K562 (cell line): Measurements from ENCODE around the gene DNAH8. TPM values are rescaled to one million over a fixed set of nuclear protein-coding genes. Genes with fewer than 3 reads are reported as not detected.

Source experiments
- ATAC-seq: fragments of 200-7000 bp; cut with Tn5 transposase; 3 replicates; pipeline ENCODE4 v1.9.1; 2020; ENCODE audit warnings: moderate library complexity
- BruUV-seq: library from RNA; stranded (reverse); fragments of 400-500 nt; replicated peaks from 2 replicates; lab custom pipeline; 2021; lab: Mats Ljungman, UMichigan
- CTCF ChIA-PET: fragments of 300-600 bp; formaldehyde crosslinking; extraction: SDS; loops from one replicate; lab custom pipeline; 2021; ENCODE audit warnings: low intra/inter-chr PET ratio; lab: Yijun Ruan, JAX
- POLR2A ChIA-PET: fragments of 300-600, 350-650 bp; sonication (Branson Sonifier 250); formaldehyde crosslinking; extraction: SDS; loops from one replicate; lab custom pipeline; 2021; ENCODE audit warnings: antibody characterized with exemption, inconsistent platforms; lab: Yijun Ruan, JAX
- DNase-seq, 4 experiments: peaks; one replicate each; pipeline versions ENCODE4 v3.0.0 to v3.0.0-alpha.2; 2011 to 2018; ENCODE audit warnings: low spot score in 3 of 4, mixed read lengths in 3 of 4; ENCODE audit errors: extremely low read depth in 1 of 4
- FAIRE-seq: peaks from 2 replicates; lab custom pipeline; 2011; peaks lifted over from hg19 to GRCh38; lab: Jason Lieb, UNC
- H2AFZ ChIP-seq: 2 replicates; pipeline ENCODE4 v1.6.0; 2011; ENCODE audit warnings: low read depth, low read length, control low read depth, inconsistent platforms
- H3K27ac ChIP-seq: fragments of 200-600 bp; 3 replicates; pipeline ENCODE4 v1.8.0; 2011; ENCODE audit warnings: low read depth, mild to moderate bottlenecking, control low read depth, inconsistent platforms, low read length, moderate library complexity, mixed read lengths; ENCODE audit errors: extremely low read depth
- H3K27me3 ChIP-seq, 2 experiments: fragments of 300-600 bp in 1 of 2; 2 replicates in 1 of 2; 3 replicates in 1 of 2; pipeline versions ENCODE4 v1.6.0 to v1.8.0; 2011; ENCODE audit warnings: inconsistent platforms in 2 of 2, low read length in 2 of 2, mild to moderate bottlenecking in 1 of 2, mixed read lengths in 1 of 2, moderate library complexity in 1 of 2; ENCODE audit not compliant: control insufficient read depth in 2 of 2, insufficient read depth in 2 of 2
- H3K36me3 ChIP-seq: fragments of 300-600 bp; 3 replicates; pipeline ENCODE4 v1.8.0; 2011; ENCODE audit warnings: mild to moderate bottlenecking, low read length, inconsistent platforms; ENCODE audit not compliant: control insufficient read depth, insufficient read depth
- H3K4me1 ChIP-seq, 2 experiments: fragments of 200-600 bp in 1 of 2; replicated peaks in 1 of 2; 2 replicates in 1 of 2; 3 replicates in 1 of 2; pipeline versions ENCODE4 v1.5.1 to v1.8.0; 2011; ENCODE audit warnings: inconsistent platforms in 2 of 2, low read length in 2 of 2, mild to moderate bottlenecking in 1 of 2, mixed read lengths in 1 of 2, moderate library complexity in 1 of 2; ENCODE audit not compliant: control insufficient read depth in 2 of 2, insufficient read depth in 2 of 2
- H3K4me2 ChIP-seq: 2 replicates; pipeline ENCODE4 v1.6.1; 2011; ENCODE audit warnings: low read length, control low read depth, inconsistent platforms, mixed read lengths; ENCODE audit not compliant: insufficient read depth
- H3K4me3 ChIP-seq: fragments of 200-600 bp; sonication (generic), shearing (Covaris generic); 2 replicates; pipeline ENCODE4 v1.5.1; 2016; ENCODE audit warnings: control low read depth, inconsistent platforms
- H3K79me2 ChIP-seq: fragments of 200-600 bp; 3 replicates; pipeline ENCODE4 v1.8.0; 2011; ENCODE audit warnings: low read length, inconsistent platforms; ENCODE audit not compliant: control insufficient read depth, insufficient read depth
- H3K9ac ChIP-seq, 2 experiments: 2 replicates each; pipeline versions ENCODE4 v1.6.0 to v1.6.1; 2011; ENCODE audit warnings: low read depth in 2 of 2, low read length in 2 of 2, control low read depth in 1 of 2, inconsistent platforms in 1 of 2, mild to moderate bottlenecking in 1 of 2, mixed read lengths in 1 of 2; ENCODE audit not compliant: insufficient read depth in 1 of 2
- H3K9me1 ChIP-seq: one replicate; pipeline ENCODE4 v1.6.0; 2011; ENCODE audit warnings: inconsistent platforms, mild to moderate bottlenecking, low read length, moderate library complexity; ENCODE audit not compliant: control insufficient read depth, insufficient read depth
- H3K9me3 ChIP-seq: replicated peaks from 2 replicates; pipeline ENCODE4 v1.5.1; 2011; ENCODE audit warnings: low read depth, low read length, inconsistent platforms; ENCODE audit not compliant: control insufficient read depth, insufficient read depth
- H4K20me1 ChIP-seq: replicated peaks from 2 replicates; pipeline ENCODE4 v1.6.1; 2011; ENCODE audit warnings: low read length, inconsistent platforms, mixed read lengths; ENCODE audit not compliant: control insufficient read depth, insufficient read depth
- SP2 ChIP-seq: IDR thresholded peaks from 2 replicates; pipeline ENCODE4 v1.6.1; 2011; ENCODE audit warnings: mild to moderate bottlenecking, low read depth, low read length, moderate library complexity; ENCODE audit not compliant: poor library complexity, severe bottlenecking; ENCODE audit errors: extremely low read depth
- SRF ChIP-seq, 2 experiments: fragments of 250-450, 450-650 bp in 1 of 2; sonication (Bioruptor Pico) in 1 of 2; sonication (generic) in 1 of 2; formaldehyde crosslinking; IDR thresholded peaks; 2 replicates each; pipeline versions ENCODE4 v1.5.0 to v1.5.1; 2020 to 2022; ENCODE audit warnings: mild to moderate bottlenecking in 1 of 2, missing genetic modification reagents in 1 of 2
- TEAD2 ChIP-seq: fragments of 450-650 bp; IDR thresholded peaks from 2 replicates; pipeline ENCODE4 v1.6.1; 2016; ENCODE audit warnings: missing genetic modification characterization, control low read depth, missing compliant biosample characterization
- ZBTB26 ChIP-seq: fragments of 450-650 bp; formaldehyde crosslinking; IDR thresholded peaks from 2 replicates; pipeline ENCODE4 v1.4.0; 2022; ENCODE audit warnings: missing genetic modification characterization
- ZNF431 ChIP-seq: sonication (generic); formaldehyde crosslinking; IDR thresholded peaks from 2 replicates; pipeline ENCODE4 v1.8.0; 2022; ENCODE audit warnings: mild to moderate bottlenecking, missing genetic modification reagents
- ZNF766 ChIP-seq: fragments of 200-800 bp; sonication (Bioruptor generic); conservative IDR thresholded peaks from 2 replicates; pipeline ENCODE4 v1.6.1; 2016; ENCODE audit warnings: missing genetic modification characterization, missing compliant biosample characterization
- WGBS: fragments of 100-300 bp; shearing (Covaris generic); methylation state at CpG from one replicate; pipeline ENCODE4 v1.1.6; 2016; ENCODE audit warnings: low coverage, mixed read lengths; ENCODE audit not compliant: insufficient coverage; ENCODE audit errors: missing lambda C conversion rate; 5-methylcytosine and 5-hydroxymethylcytosine counted together
- in situ Hi-C: fragments of 300-500 bp; cut with MboI; formaldehyde crosslinking; loops from 4 replicates; pipeline ENCODE4 v1.15.0; 2018; ENCODE audit warnings: inconsistent platforms, mixed read lengths
- intact Hi-C: fragments of 100-400 bp; cut with micrococcal nuclease; formaldehyde crosslinking; loops from 2 replicates; pipeline ENCODE4 v1.14.2; 2022
- polyA plus RNA-seq, 8 experiments: library from polyadenylated mRNA; depleted of rRNA in 4 of 8; stranded (reverse) in 5 of 8; unstranded in 3 of 8; fragments of >200 nt; fragmentation: Nextera tagmentation in 2 of 8; fragmentation: Illumina TruSeq in 1 of 8; extraction: Ambion mirVana in 2 of 8; extraction: Trizol in 1 of 8; gene quantifications; 2 replicates each; pipeline versions ENCODE4 v1.2.1 to v1.2.3, GENCODE V29; 2011 to 2014; ENCODE audit warnings: inconsistent platforms in 1 of 8, missing spikeins in 1 of 8
- total RNA-seq, 7 experiments: library from RNA; depleted of rRNA in 6 of 7; stranded (reverse); fragments of >200 nt in 6 of 7; fragmentation: Illumina TruSeq in 2 of 7; extraction: Trizol in 2 of 7; gene quantifications; 2 replicates each; pipeline versions ENCODE4 v1.2.1 to v1.2.3, GENCODE V29; 2011 to 2021; ENCODE audit warnings: low replicate concordance in 1 of 7

DNAH8 gene
- total and polyA plus RNA-seq, 9 of the 15 experiments (the other 6 are each of a cell fraction or from before 2014, with no cell fraction given): 1.2 to 4.2 (median 2.9) TPM

- Histone ChIP-seq H3K27me3 (no peaks in the 10 kb centered on the region), H3K4me3 (no peak overlapping the region), H3K4me1 (no peaks in the 10 kb centered on the region), H3K9ac (no peak overlapping the region), H3K4me2 (no peak overlapping the region), H3K9me1 (no peaks in the 10 kb centered on the region), H3K9me3 (no peaks in the 10 kb centered on the region), H3K27ac (no peak overlapping the region), H3K79me2 (no peaks in the 10 kb centered on the region), H3K36me3 (no peaks in the 10 kb centered on the region)
- intact Hi-C loops (no loop called here), in situ Hi-C loops (no loop called here)
- CTCF ChIA-PET: no interaction called here
- BruUV-seq: no TSS peak
- WGBS: 23% methylated on average over 2 of the region's 2 CpGs
- ATAC-seq: no peak
- POLR2A ChIA-PET: interaction anchor here (0.7 to 0.8 kb wide), 2 partner anchors 14 to 35 kb away, joined by 4 read pairs; no protein-coding TSS in a partner anchor
- peak in 1 of 2 experiments; percentile 57; a peak in 1 of 4 replicates for TF ChIP-seq SRF (CRISPR knock-in tag; IDR thresholded peaks at IDR 0.05)
- no peak for TF ChIP-seq ZBTB26
- TF ChIP-seq ZNF766 (CRISPR knock-in tag): no peak
- TF ChIP-seq SP2: no peak
- no peak for TF ChIP-seq TEAD2 (tag)
- no peak for TF ChIP-seq ZNF431 (CRISPR knock-in tag)
- TF ChIP-seq, all 486 proteins: peak for 1
- DNase-seq (no peak), FAIRE-seq (no peak)
- H2AFZ ChIP-seq: no peak overlapping the region
- H4K20me1 ChIP-seq: no peaks in the 10 kb centered on the region
Observed at GRCh38 chr6:38827024-38827423, 111.9 kb downstream of the DNAH8 start.
